Esophagus squamous epithelium (tissue), 5 donors: Measurements from ENCODE around the gene MYL9. TPM values are rescaled to one million over a fixed set of nuclear protein-coding genes. Genes with fewer than 3 reads are reported as not detected.

ENCODE experiments used
- DNase-seq: peaks from one replicate; lab custom pipeline; 2025; lab: John Stamatoyannopoulos, UW
- H3K27ac ChIP-seq, 4 donors: fragments of 200-600 bp; sonication (generic); one replicate each; pipeline ENCODE4 v1.5.1; 2016 to 2019; ENCODE audit warnings: mild to moderate bottlenecking in 1 of 4
- H3K27me3 ChIP-seq, 4 donors: fragments of 200-600 bp; sonication (generic); 1 replicate in 3 of 4; 2 replicates in 1 of 4; pipeline versions ENCODE4 v1.5.1 to v1.6.0; 2017 to 2021; ENCODE audit warnings: antibody characterized with exemption in 1 of 4
- H3K36me3 ChIP-seq, 3 donors: fragments of 200-600 bp; sonication (generic); one replicate each; pipeline ENCODE4 v1.5.1; 2016 to 2019
- H3K4me1 ChIP-seq, 3 donors: fragments of 200-600 bp; sonication (generic); one replicate each; pipeline ENCODE4 v1.5.1; 2017 to 2019
- H3K4me3 ChIP-seq, 4 donors: fragments of 200-600 bp; sonication (generic); 1 replicate in 3 of 4; 2 replicates in 1 of 4; pipeline ENCODE4 v1.5.1; 2016 to 2019; ENCODE audit warnings: mild to moderate bottlenecking in 2 of 4, moderate library complexity in 1 of 4
- H3K9me3 ChIP-seq, 3 donors: fragments of 200-600 bp; sonication (generic); one replicate each; pipeline ENCODE4 v1.5.1; 2016 to 2019
- CTCF ChIP-seq, 6 experiments: fragments of 450-650 bp in 4 of 6; fragments of 200-600 bp in 2 of 6; sonication (generic) in 2 of 6; IDR thresholded peaks; one replicate each; pipeline ENCODE4 v1.5.1; 2016 to 2019; ENCODE audit warnings: antibody characterized with exemption in 6 of 6, mild to moderate bottlenecking in 4 of 6, moderate library complexity in 4 of 6
- POLR2A ChIP-seq, 4 donors: fragments of 450-650 bp; IDR thresholded peaks; one replicate each; pipeline ENCODE4 v1.6.1; 2017; ENCODE audit warnings: antibody characterized with exemption in 4 of 4, mild to moderate bottlenecking in 4 of 4, moderate library complexity in 3 of 4
- WGBS, 2 donors: methylation state at CpG; one replicate each; pipeline ENCODE4 v1.1.5; 2018; 5-methylcytosine and 5-hydroxymethylcytosine counted together
- intact Hi-C: fragments of 100-400 bp; cut with DNase I; formaldehyde crosslinking; loops from one replicate; pipeline ENCODE4 v1.15.0; 2022
- total RNA-seq, 4 donors: library from RNA; depleted of rRNA; stranded (reverse); fragments of >200 nt; gene quantifications; one replicate each; pipeline ENCODE4 v1.1.0, GENCODE V29; 2016
- donor health status: DM: yes; HTN: yes; CAD: no.

Gene MYL9
- total RNA-seq, 4 donors from 2014 or later, result 10.7 to 313 (median 60.7) TPM

DNA sequence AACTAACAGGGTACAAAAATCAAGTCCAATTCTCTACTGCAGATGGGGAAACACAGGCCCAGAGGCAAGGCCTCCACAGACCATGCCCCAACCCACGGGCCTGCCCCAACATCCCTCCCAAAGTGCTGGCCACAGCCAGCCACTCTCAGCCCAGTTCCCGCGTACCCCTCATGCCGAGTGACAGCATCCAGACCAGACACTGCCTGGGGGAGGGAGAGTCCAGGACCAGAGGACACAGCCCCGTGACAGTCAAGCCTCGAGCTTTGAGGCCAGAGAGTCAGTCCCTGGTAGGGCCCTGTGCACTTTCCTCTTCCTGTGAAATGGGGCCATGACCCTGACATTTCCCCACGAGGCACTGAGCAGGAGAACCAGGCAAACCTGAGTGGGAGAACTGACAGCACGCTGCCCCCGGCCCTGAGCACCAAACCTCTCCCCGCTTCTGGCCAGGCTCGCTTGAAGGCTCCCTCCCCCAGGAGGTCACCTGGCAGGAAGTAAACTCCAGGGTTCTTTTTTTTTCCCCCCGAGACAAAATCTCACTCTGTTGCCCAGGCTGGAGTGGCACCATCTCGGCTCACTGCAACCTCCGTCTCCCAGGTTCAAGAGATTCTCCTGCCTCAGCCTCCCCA is 4.9 kb downstream of the MYL9 start:
- Histone ChIP-seq H3K27ac (peak overlapping the region in 2 of 4 donors; percentile 49 to 92), H3K4me3 (no peak overlapping the region), H3K27me3 (peaks cover 0 to 8% (median 0%) of the 10 kb centered on the region in 4 donors), H3K4me1 (peaks cover 11 to 79% (median 32%) of the 10 kb centered on the region in 3 donors), H3K36me3 (peaks cover 0 to 38% (median 0%) of the 10 kb centered on the region in 3 donors), H3K9me3 (no peaks in the 10 kb centered on the region)
- 73 to 79% methylated on average over 6 to 9 of the region's 14 CpGs for WGBS, 2 donors
- no peak for DNase-seq
- no peak for TF ChIP-seq CTCF (IDR thresholded peaks at IDR 0.05)
- TF ChIP-seq POLR2A (IDR thresholded peaks at IDR 0.05), result no peak
- intact Hi-C loops, result loop anchor here (10.0 kb wide), 1 partner anchor 81 kb away; no protein-coding TSS in a partner anchor

- no peak overlapping the region for H3K27ac ChIP-seq
- H3K4me3 ChIP-seq, result no peak overlapping the region
- peaks cover 0 to 38% (median 0%) of the 10 kb centered on the region in 3 donors for H3K36me3 ChIP-seq
- H3K4me1 ChIP-seq, result peaks cover 10 to 75% (median 35%) of the 10 kb centered on the region in 3 donors
- no peak for TF ChIP-seq CTCF (IDR thresholded peaks at IDR 0.05)
- TF ChIP-seq POLR2A (IDR thresholded peaks at IDR 0.05), result no peak
- no peaks in the 10 kb centered on the region for H3K9me3 ChIP-seq
- intact Hi-C loops, result loop anchor here (10.0 kb wide), 1 partner anchor 83 kb away; no protein-coding TSS in a partner anchor
- WGBS, 2 donors, result 44 to 53% methylated on average over 2 to 4 of the region's 12 CpGs
- H3K27me3 ChIP-seq, result no peaks in the 10 kb centered on the region
- no peak for DNase-seq
Observed at GRCh38 chr20:36547186-36548005, 6.1 kb downstream of the MYL9 start.

- no peak overlapping the region for H3K4me3 ChIP-seq
- no peaks in the 10 kb centered on the region for H3K9me3 ChIP-seq
- intact Hi-C loops, result loop anchor here (10.0 kb wide), 1 partner anchor 83 kb away; no protein-coding TSS in a partner anchor
- no peaks in the 10 kb centered on the region for H3K27me3 ChIP-seq
- no peak overlapping the region for H3K27ac ChIP-seq
- WGBS, 2 donors, result 40 to 93% methylated on average over 1 to 3 of the region's 12 CpGs
- no peak for DNase-seq
- TF ChIP-seq POLR2A (IDR thresholded peaks at IDR 0.05) (no peak), CTCF (IDR thresholded peaks at IDR 0.05) (no peak)
- H3K4me1 ChIP-seq, result peaks cover 5 to 69% (median 32%) of the 10 kb centered on the region in 3 donors
- peaks cover 0 to 38% (median 0%) of the 10 kb centered on the region in 3 donors for H3K36me3 ChIP-seq
Observed at GRCh38 chr20:36548006-36548315, 6.6 kb downstream of the MYL9 start.

DNA sequence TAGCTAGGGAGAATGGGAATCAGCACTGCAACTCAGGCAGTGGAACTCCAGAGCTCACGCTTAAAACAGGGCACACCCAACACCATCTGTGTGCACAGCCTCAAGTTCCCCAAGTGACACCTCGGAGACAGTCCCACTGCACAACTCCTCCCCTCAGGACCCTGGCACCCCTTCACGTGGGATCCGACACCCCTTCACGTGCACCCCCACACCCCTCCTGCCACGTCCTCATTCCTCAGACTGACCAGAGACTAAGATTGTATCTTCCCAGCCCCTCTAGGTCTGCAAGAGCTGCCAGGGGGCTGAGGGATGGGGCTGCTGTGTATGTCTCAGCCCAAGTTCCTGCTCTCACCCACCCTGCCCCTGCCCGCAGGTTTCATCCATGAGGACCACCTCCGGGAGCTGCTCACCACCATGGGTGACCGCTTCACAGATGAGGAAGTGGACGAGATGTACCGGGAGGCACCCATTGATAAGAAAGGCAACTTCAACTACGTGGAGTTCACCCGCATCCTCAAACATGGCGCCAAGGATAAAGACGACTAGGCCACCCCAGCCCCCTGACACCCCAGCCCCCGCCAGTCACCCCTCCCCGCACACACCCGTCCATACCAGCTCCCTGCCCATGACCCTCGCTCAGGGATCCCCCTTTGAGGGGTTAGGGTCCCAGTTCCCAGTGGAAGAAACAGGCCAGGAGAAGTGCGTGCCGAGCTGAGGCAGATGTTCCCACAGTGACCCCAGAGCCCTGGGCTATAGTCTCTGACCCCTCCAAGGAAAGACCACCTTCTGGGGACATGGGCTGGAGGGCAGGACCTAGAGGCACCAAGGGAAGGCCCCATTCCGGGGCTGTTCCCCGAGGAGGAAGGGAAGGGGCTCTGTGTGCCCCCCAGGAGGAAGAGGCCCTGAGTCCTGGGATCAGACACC is 7.6 kb downstream of the MYL9 start:
- DNase-seq, result no peak
- TF ChIP-seq CTCF (IDR thresholded peaks at IDR 0.05), result no peak
- no peak for TF ChIP-seq POLR2A (IDR thresholded peaks at IDR 0.05)
- intact Hi-C loops, result loop anchor here (10.0 kb wide), 1 partner anchor 84 kb away; no protein-coding TSS in a partner anchor
- no peaks in the 10 kb centered on the region for H3K9me3 ChIP-seq
- peak overlapping the region; percentile 18 to 75 (median 51) for H3K27ac ChIP-seq
- H3K4me3 ChIP-seq, result no peak overlapping the region
- 82 to 88% methylated on average over 11 to 13 of the region's 23 CpGs for WGBS, 2 donors
- peaks cover 4 to 59% (median 24%) of the 10 kb centered on the region in 3 donors for H3K4me1 ChIP-seq
- H3K27me3 ChIP-seq, result no peaks in the 10 kb centered on the region
- H3K36me3 ChIP-seq, result peaks cover 0 to 38% (median 0%) of the 10 kb centered on the region in 3 donors
